Stimulated activated CD4-positive, alpha-beta T cell treated with anti-CD3 and anti-CD28 coated beads, Interleukin-4, amount 100 ng/mL, for 24 hours (primary cell): Measurements from ENCODE around the gene FOXD4.
"Not testable (repeated sequence)": the region's sequence is repeated elsewhere in the genome, so short reads cannot be mapped to it uniquely, and the experiment has no call there.

ENCODE experiments used
- DNase-seq: peaks from one replicate; pipeline ENCODE4 v3.0.0-alpha.2; 2020

The FOXD4 gene

DNA sequence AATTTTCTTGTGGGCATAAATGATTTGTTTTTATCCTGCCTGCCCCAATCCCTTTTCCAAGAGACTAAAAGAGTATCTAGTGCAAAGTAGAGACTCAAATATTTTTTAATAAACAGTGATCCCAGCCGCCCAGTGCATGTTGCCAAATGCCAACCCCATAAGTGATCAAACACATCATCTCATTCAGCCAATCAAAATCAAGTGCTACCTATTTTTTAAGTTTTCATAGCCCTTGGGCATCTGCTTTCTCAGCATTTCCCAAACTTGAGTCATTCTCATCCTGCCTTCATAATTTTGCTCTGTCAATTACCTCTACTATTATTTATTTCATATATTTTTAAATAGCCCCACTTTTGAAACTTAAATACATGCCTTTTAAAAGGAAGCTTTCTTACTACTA, 27.4 kb downstream of the FOXD4 start:
- not testable (repeated sequence) for DNase-seq

DNA sequence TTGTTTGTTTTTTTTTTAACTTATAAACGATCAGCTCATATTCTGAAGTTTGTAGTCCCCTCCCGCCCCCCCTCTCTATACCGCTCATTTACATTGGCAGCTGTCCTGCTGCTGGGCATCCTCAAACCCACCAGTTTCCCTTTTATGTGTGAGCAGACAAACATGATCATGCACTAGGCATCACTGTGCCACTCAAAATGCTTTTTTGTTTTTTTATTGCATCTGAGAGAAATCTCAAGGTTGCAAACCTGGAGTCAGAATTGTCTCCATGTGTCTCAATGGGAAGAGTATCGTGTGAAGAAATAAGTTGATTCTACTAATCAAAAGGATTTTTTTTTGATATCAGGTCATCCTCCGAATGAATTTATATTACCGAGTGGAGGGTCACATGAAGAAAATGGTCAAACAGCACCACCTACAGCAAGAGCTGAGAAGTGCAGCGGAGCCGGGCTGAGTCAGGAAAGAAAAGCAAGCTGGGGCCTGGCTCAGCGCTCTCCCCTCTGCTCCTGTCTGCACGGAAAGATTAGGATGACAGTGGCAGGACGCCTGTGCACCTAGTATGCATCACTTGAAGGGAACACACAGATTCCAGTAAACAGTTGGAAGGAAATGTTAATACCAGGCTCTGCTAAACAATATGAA, 29.7 kb downstream of the FOXD4 start:
- not testable (repeated sequence) for DNase-seq

DNA sequence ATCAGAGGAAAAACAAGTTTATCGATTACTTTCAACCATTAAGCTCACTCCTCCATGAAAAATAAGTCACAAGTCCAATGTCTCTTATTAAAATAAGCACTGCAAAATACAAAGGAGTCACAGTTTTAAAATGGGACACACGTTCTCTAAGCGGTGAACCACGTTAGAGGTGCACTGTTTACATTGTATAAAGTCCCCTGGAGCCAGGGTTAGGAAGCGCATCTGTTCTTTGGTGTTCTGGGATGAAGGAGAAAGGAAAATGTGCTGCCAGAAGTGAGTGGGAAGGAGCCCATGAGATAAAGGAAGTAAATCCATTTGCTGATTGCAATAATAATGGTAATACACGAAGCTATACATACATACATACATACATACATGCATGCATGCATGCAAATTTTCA, 30.4 kb downstream of the FOXD4 start:
- DNase-seq, result not testable (repeated sequence)

DNA sequence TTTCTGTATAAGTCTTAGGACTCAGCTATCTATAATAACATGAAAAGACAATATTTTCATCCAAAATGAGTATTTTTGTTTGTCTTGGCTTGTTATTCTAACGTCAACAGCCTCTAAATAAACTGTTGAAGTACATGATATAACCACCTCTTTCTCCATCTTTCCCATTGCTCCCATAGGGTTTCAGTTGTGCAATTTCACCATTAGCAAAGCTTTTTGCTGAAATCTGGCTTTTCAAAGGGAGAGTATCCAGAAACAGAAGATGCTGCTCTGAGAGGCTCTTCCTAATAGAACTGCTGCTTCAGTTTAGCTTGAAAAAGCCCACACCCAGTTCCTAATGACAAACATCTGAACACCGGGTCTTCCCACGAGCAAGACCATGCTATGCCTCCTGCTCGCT, 31.1 kb downstream of the FOXD4 start:
- not testable (repeated sequence) for DNase-seq

DNA sequence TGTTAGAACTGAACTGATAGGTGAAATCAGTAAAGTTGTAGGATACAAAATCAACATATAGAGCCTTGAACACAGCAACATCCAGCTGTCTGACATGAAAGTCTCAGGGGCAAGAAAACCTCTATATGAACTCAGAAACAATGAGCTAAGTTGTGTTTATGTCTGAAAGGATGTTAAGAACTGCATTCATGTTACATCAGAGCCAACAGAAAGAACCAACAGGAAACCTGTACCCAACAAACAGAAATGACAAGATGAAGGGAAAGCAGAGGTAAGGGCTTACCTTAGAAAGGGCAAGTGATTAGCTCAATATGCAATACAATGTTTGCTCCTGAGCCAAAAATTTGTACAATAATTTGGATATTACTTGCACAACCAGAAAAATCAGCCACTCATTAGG, 31.5 kb downstream of the FOXD4 start:
- not testable (repeated sequence) for DNase-seq

DNA sequence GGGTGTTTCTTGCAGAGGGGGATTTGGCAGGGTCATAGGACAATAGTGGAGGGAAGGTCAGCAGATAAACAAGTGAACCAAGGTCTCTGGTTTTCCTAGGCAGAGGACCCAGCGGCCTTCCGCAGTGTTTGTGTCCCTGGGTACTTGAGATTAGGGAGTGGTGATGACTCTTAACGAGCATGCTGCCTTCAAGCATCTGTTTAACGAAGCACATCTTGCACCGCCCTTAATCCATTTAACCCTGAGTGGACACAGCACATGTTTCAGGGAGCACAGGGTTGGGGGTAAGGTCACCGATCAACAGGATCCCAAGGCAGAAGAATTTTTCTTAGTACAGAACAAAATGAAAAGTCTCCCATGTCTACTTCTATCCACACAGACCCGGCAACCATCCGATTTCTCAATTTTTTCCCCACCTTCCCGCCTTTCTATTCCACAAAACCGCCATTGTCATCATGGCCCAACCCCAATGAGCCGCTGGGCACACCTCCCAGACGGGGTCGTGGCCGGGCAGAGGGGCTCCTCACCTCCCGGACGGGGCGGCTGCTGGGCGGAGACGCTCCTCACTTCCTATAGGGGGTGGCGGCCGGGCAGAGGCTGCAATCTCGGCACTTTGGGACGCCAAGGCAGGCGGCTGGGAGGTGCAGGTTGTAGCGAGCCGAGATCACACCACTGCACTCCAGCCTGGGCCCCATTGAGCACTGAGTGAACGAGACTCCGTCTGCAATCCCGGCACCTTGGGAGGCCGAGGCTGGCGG, 35.1 kb downstream of the FOXD4 start:
- DNase-seq, result not testable (repeated sequence)

DNA sequence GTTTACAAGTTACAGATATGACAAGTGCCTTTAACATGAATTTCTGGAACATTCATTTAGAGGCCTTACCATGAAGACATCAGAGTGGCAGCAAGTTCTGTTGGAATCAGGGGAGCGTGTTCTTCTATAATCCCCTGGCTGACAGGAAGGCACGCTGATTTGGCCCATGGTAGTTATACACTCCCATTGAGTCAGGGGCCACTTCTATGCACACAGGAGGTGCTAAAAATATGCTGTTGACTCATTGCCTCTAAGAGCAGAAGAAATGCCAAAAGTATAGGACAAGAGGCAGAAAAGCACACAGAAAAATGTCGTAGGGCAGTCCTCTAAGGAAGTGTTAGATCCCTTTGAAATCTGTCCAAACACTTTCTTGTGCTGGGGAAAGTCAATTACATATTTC, 39.9 kb downstream of the FOXD4 start:
- not testable (repeated sequence) for DNase-seq

DNA sequence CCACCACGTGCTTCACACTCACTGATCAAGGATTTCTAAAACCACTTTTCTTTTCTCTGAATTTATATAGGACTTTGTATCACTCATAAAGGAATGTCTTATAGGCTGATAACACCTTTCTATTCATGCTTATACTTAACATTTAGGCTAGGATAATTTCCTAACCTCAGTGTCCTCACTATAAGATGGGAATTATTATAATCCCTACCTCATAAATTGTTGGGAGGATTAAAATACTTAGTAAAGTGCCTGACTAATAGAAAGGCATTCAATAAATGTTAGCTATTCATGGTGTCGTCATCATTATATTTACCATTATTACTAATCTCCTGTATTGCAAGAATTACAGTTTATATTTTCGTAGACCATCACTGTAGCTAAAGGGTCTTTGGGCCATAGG, 41.8 kb downstream of the FOXD4 start:
- DNase-seq, result not testable (repeated sequence)

DNA sequence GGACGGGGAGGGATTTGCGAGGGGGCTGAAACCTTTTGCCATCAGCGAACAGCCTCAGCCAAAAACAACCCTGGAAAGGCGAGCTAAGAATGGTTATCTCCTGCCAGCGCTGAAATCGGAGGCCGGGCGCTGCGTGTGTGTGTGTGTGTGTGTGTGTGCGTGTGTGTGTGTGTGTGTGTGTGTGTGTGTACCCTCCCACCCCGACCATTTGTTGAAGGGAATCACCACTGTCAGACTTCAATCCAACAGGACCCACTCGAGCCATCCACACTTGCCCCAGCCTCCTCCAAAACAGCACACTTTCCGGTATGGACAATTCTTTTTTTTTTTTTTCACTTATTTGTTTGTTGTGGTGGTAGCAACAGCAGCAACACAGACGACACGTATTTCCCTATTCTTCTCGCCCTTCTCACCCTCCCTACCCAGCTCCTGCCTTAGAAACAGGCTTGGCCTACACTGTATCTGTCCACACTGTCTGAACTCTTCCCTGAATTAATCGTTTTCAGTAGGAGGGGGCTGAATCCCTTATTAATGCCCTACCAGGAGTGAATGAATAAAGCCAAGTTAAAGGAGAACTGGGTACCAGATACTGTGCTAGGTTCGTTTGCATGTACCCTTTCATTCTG, 44.2 kb downstream of the FOXD4 start:
- not testable (repeated sequence) for DNase-seq

DNA sequence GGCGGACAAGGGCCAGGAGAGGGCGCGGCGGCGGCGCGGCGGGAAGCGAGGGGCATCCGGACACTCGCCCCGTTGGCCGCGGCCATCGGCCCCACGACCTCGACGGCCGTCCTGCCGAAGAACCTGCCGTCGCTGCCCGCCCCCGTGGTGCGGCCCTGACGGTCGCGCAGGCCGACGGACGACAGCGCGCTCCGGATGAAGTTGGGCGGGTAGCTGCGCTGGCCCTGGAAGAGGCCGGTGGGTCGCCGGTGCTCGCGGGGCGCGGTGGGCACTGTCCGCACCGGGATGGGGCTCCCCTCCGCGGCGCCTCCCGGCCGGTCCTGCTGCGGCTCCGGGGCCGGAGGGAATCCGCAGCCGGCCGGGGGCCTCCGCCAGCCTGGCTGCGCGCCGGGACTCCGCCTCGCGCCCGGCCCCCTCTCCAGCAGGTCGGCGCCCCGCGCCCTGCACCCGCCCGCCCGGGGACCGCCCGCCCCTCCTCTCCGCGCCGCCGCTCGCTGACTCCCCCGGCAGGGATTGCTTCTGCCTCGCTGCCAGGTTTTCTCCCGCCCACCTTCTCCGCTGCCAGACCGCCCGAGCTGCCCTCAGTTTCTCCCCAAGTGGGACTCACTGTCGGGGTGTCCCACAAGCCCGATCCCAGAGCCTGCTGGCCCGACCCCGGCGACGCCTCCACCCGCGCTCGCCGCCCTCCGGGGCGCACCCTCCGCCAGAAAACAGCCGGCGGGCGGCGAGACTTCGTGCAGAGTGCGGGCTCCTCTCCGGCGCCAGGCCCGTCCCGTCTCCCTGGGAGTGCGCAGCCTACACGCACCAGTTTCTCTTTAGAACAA, 44.9 kb downstream of the FOXD4 start:
- peak; percentile 3 for DNase-seq
